Osteoblast (primary cell): ENCODE measurements around the gene TRIM43B. TPM values are rescaled to one million over a fixed set of nuclear protein-coding genes. Genes with fewer than 3 reads are reported as not detected.
"Not testable (repeated sequence)": the region's sequence is repeated elsewhere in the genome, so short reads cannot be mapped to it uniquely, and the experiment has no call there.

Source experiments
- DNase-seq: peaks from one replicate; pipeline ENCODE4 v3.0.0; 2011; ENCODE audit warnings: low spot score, mixed read lengths; ENCODE audit not compliant: insufficient read length; ENCODE audit errors: missing footprints
- H2AFZ ChIP-seq: 2 replicates; pipeline ENCODE4 v1.6.0; 2011; ENCODE audit warnings: mild to moderate bottlenecking, low read length
- H3K27ac ChIP-seq: 2 replicates; pipeline ENCODE4 v1.5.1; 2011; ENCODE audit warnings: mild to moderate bottlenecking, low read depth, low read length, moderate library complexity
- H3K27me3 ChIP-seq: 2 replicates; pipeline ENCODE4 v1.6.0; 2012; ENCODE audit warnings: mild to moderate bottlenecking, control low read depth, inconsistent platforms, low read length, moderate library complexity; ENCODE audit not compliant: insufficient read depth
- H3K36me3 ChIP-seq: 2 replicates; pipeline ENCODE4 v1.5.1; 2011; ENCODE audit warnings: mild to moderate bottlenecking, low read length, control low read depth, moderate library complexity; ENCODE audit not compliant: insufficient read depth
- H3K4me1 ChIP-seq: 2 replicates; pipeline ENCODE4 v1.5.1; 2011; ENCODE audit warnings: mild to moderate bottlenecking, low read length, control low read depth, moderate library complexity; ENCODE audit not compliant: insufficient read depth
- H3K4me2 ChIP-seq: 2 replicates; pipeline ENCODE4 v1.6.0; 2011; ENCODE audit warnings: mild to moderate bottlenecking, low read length; ENCODE audit not compliant: insufficient read depth
- H3K4me3 ChIP-seq: fragments of 200-600 bp; sonication (generic); 3 replicates; pipeline ENCODE4 v1.5.1; 2012; ENCODE audit warnings: mild to moderate bottlenecking, low read length, inconsistent platforms; ENCODE audit not compliant: insufficient read depth
- H3K79me2 ChIP-seq: 2 replicates; pipeline ENCODE4 v1.6.0; 2012; ENCODE audit warnings: mild to moderate bottlenecking, low read length, control low read depth, inconsistent platforms; ENCODE audit not compliant: insufficient read depth
- H3K9me3 ChIP-seq: 2 replicates; pipeline ENCODE4 v1.5.1; 2011; ENCODE audit warnings: low read depth, low read length, control low read depth
- H4K20me1 ChIP-seq: 2 replicates; pipeline ENCODE4 v1.6.0; 2012; ENCODE audit warnings: mild to moderate bottlenecking, low read length, control low read depth; ENCODE audit not compliant: insufficient read depth
- CTCF ChIP-seq: IDR thresholded peaks from 2 replicates; pipeline ENCODE4 v1.5.1; 2011; ENCODE audit warnings: mild to moderate bottlenecking, low read depth, low read length, moderate library complexity; ENCODE audit errors: extremely low read depth
- total RNA-seq: library from RNA; depleted of rRNA; stranded (reverse); fragments of >200 nt; gene quantifications from 2 replicates; pipeline ENCODE4 v1.2.3, GENCODE V29; 2012

Gene TRIM43B
- total RNA-seq, 1 donor: 0.36 TPM

GRCh38 chr2:95509408-95509807 is 24.9 kb upstream of the TRIM43B start:
- Histone ChIP-seq H3K27me3 (peaks cover 6% of the 10 kb centered on the region), H3K36me3 (no peaks in the 10 kb centered on the region), H3K4me3 (no peak overlapping the region), H3K27ac (no peak overlapping the region), H3K79me2 (no peaks in the 10 kb centered on the region), H3K4me2 (no peak overlapping the region), H2AFZ (no peak overlapping the region), H4K20me1 (no peaks in the 10 kb centered on the region), H3K4me1 (no peaks in the 10 kb centered on the region), H3K9me3 (no peaks in the 10 kb centered on the region)
- no peak for TF ChIP-seq CTCF
- no peak for DNase-seq

DNA sequence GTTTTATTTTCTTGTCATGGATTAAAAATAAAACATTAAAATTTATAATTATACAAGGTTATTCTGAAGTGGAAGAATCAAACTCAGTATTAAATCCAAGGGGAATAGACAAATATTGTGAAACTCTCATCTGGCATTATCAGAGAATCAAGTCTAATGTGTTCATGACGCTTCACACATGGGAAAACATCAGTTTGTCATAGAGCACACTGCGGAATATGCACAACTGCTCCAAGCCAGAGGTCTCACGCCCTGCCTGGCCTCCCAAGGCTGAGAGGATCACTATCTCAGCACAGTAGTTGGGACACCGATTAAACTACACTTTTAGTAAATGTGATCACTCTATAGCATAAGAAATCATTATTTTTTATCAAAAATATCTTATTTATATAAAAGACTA is 20.7 kb upstream of the TRIM43B start:
- no peak for TF ChIP-seq CTCF
- DNase-seq: no peak
- H3K9me3 ChIP-seq: no peaks in the 10 kb centered on the region

DNA sequence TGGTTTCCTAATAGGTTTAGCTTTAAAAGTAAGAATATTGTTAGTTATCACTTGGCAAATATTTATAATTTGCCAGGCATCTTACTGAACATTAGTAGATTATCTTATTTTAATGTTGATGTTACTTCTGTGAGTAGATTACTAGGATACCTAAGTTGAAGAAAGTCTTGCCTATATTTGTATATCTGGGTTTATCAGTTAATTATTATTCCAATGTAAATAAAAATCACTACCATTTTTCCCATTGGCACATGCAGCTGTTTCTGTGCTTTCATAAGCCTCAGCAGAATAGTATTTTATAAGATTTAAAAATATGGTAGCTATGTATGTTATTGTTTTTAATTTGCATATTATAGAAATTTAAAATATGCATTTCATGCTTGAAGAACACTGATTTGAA is 16.3 kb upstream of the TRIM43B start:
- TF ChIP-seq CTCF: no peak
- H3K79me2 ChIP-seq: no peaks in the 10 kb centered on the region
- H3K36me3 ChIP-seq: no peaks in the 10 kb centered on the region
- H3K4me1 ChIP-seq: no peaks in the 10 kb centered on the region
- no peak overlapping the region for H3K27ac ChIP-seq
- no peaks in the 10 kb centered on the region for H4K20me1 ChIP-seq
- no peak overlapping the region for H3K4me3 ChIP-seq
- no peak overlapping the region for H2AFZ ChIP-seq
- H3K4me2 ChIP-seq: no peak overlapping the region
- peaks cover 4% of the 10 kb centered on the region for H3K27me3 ChIP-seq
- H3K9me3 ChIP-seq: no peaks in the 10 kb centered on the region
- no peak for DNase-seq

More for the DNA sequence above, 20.7 kb upstream of the TRIM43B start:
- Histone ChIP-seq H4K20me1 (no peaks in the 10 kb centered on the region), H3K79me2 (no peaks in the 10 kb centered on the region), H3K4me3 (no peak overlapping the region), H2AFZ (no peak overlapping the region), H3K27ac (no peak overlapping the region), H3K36me3 (no peaks in the 10 kb centered on the region), H3K4me1 (no peaks in the 10 kb centered on the region), H3K4me2 (no peak overlapping the region), H3K27me3 (peaks cover 4% of the 10 kb centered on the region)

GRCh38 chr2:95492076-95492475 is 7.5 kb upstream of the TRIM43B start:
- not testable (repeated sequence) for H2AFZ ChIP-seq, H3K27ac ChIP-seq, H3K27me3 ChIP-seq, H3K79me2 ChIP-seq, H3K4me3 ChIP-seq, H4K20me1 ChIP-seq, H3K9me3 ChIP-seq, DNase-seq, H3K4me2 ChIP-seq, H3K36me3 ChIP-seq, H3K4me1 ChIP-seq

DNA sequence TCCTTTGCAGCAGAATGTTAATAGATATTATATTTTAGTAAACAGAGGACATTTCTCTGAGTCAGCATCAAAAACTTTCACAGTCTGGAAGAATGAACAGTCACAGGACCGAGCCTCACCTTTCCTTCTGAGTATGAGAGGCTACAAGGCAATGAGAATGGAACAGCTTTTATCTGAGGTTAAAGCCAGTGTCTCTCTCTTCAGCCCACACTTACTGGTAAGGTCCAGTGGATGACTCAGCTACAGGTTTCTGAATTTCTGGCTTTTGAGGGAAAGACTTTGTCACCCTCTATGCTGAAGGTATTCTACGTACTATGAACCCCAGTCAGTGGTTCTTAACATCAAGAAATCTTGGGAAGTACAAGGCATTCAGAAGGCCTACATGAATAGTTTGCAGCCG is 9.5 kb downstream of the TRIM43B start:
- H4K20me1 ChIP-seq, H3K27ac ChIP-seq, H3K36me3 ChIP-seq, H2AFZ ChIP-seq, H3K4me1 ChIP-seq, H3K4me3 ChIP-seq, DNase-seq, H3K9me3 ChIP-seq, H3K27me3 ChIP-seq, H3K79me2 ChIP-seq, H3K4me2 ChIP-seq: not testable (repeated sequence)

- H3K4me3 ChIP-seq, H3K4me1 ChIP-seq, H4K20me1 ChIP-seq, H2AFZ ChIP-seq, H3K27me3 ChIP-seq, H3K27ac ChIP-seq, H3K79me2 ChIP-seq, H3K4me2 ChIP-seq, DNase-seq, H3K9me3 ChIP-seq, H3K36me3 ChIP-seq: not testable (repeated sequence)
Observed at GRCh38 chr2:95467984-95468383, 16.6 kb downstream of the TRIM43B start.

GRCh38 chr2:95466572-95466971 is 18.0 kb downstream of the TRIM43B start:
- not testable (repeated sequence) for H3K4me1 ChIP-seq, H3K36me3 ChIP-seq, H3K27ac ChIP-seq, H2AFZ ChIP-seq, H3K4me3 ChIP-seq, H3K9me3 ChIP-seq, H4K20me1 ChIP-seq, DNase-seq, H3K79me2 ChIP-seq, H3K4me2 ChIP-seq, H3K27me3 ChIP-seq
